ENCODE measurements around the gene ADGRL1. TPM values are rescaled to one million over a fixed set of nuclear protein-coding genes. Genes with fewer than 3 reads are reported as not detected.

The ADGRL1 gene
- total and polyA plus RNA-seq, 10 of the 15 experiments (the other 5 are each of a cell fraction or from before 2014, with no cell fraction given) = 0.05 to 4.8 (median 0.71) TPM

GRCh38 chr19:14150770-14151661, 55.0 kb downstream of the ADGRL1 start (continued):
- TF ChIP-seq, protein P1, sequence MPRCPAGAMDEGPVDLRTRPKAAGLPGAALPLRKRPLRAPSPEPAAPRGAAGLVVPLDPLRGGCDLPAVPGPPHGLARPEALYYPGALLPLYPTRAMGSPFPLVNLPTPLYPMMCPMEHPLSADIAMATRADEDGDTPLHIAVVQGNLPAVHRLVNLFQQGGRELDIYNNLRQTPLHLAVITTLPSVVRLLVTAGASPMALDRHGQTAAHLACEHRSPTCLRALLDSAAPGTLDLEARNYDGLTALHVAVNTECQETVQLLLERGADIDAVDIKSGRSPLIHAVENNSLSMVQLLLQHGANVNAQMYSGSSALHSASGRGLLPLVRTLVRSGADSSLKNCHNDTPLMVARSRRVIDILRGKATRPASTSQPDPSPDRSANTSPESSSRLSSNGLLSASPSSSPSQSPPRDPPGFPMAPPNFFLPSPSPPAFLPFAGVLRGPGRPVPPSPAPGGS (IDR thresholded peaks at IDR 0.05; ENCODE audit: borderline replicate concordance, insufficient read depth, low read depth, low read length, poor library complexity, severe bottlenecking) = no peak
- no peak for TF ChIP-seq E2F8 (IDR thresholded peaks at IDR 0.05; ENCODE audit: low read depth, partially characterized antibody)
- TF ChIP-seq, protein P2, sequence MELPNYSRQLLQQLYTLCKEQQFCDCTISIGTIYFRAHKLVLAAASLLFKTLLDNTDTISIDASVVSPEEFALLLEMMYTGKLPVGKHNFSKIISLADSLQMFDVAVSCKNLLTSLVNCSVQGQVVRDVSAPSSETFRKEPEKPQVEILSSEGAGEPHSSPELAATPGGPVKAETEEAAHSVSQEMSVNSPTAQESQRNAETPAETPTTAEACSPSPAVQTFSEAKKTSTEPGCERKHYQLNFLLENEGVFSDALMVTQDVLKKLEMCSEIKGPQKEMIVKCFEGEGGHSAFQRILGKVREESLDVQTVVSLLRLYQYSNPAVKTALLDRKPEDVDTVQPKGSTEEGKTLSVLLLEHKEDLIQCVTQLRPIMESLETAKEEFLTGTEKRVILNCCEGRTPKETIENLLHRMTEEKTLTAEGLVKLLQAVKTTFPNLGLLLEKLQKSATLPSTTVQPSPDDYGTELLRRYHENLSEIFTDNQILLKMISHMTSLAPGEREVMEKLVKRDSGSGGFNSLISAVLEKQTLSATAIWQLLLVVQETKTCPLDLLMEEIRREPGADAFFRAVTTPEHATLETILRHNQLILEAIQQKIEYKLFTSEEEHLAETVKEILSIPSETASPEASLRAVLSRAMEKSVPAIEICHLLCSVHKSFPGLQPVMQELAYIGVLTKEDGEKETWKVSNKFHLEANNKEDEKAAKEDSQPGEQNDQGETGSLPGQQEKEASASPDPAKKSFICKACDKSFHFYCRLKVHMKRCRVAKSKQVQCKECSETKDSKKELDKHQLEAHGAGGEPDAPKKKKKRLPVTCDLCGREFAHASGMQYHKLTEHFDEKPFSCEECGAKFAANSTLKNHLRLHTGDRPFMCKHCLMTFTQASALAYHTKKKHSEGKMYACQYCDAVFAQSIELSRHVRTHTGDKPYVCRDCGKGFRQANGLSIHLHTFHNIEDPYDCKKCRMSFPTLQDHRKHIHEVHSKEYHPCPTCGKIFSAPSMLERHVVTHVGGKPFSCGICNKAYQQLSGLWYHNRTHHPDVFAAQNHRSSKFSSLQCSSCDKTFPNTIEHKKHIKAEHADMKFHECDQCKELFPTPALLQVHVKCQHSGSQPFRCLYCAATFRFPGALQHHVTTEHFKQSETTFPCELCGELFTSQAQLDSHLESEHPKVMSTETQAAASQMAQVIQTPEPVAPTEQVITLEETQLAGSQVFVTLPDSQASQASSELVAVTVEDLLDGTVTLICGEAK (IDR thresholded peaks at IDR 0.05; ENCODE audit: borderline replicate concordance) = no peak
- TF ChIP-seq BRCA1 (IDR thresholded peaks at IDR 0.05; ENCODE audit: low read depth, low read length) = no peak
- no peak for TF ChIP-seq MEF2B (IDR thresholded peaks at IDR 0.05; ENCODE audit: partially characterized antibody, poor library complexity, severe bottlenecking)
- TF ChIP-seq IRF4 (IDR thresholded peaks at IDR 0.05; ENCODE audit: low read depth, low read length) = no peak
- no peak for TF ChIP-seq ZBED1 (IDR thresholded peaks at IDR 0.05; ENCODE audit: borderline replicate concordance)
- TF ChIP-seq EZH2 (IDR thresholded peaks at IDR 0.05; ENCODE audit: borderline replicate concordance, control insufficient read depth, low read depth, low read length) = no peak
- no peak for TF ChIP-seq SIX5 (IDR thresholded peaks at IDR 0.05; ENCODE audit: low read depth, low read length, severe bottlenecking)

Measured in GM12878 (cell line).